ENCODE data around the gene ATXN1. TPM values are rescaled to one million over a fixed set of nuclear protein-coding genes. Genes with fewer than 3 reads are reported as not detected.

The ATXN1 gene
- polyA plus RNA-seq, 1 of the 3 experiments (the other 2 are of a cell fraction), result 7.9 TPM

- H3K79me2 ChIP-seq (ENCODE audit: insufficient read depth), result peaks cover 16% of the 10 kb centered on the region; the same call in 1 of the 2 replicates
- no peak overlapping the region for H3K4me2 ChIP-seq
- no peak for DNase-seq
- H3F3A ChIP-seq (replicated peaks; ENCODE audit: insufficient read depth), result peaks cover 6% of the 10 kb centered on the region
- H4K20me1 ChIP-seq (ENCODE audit: insufficient read depth), result no peaks in the 10 kb centered on the region
- ChIA-PET POLR2A (no interaction called here), CTCF (interaction anchor here (1.4 kb wide), 1 partner anchor 11 kb away, joined by 3 read pairs; no protein-coding TSS in a partner anchor)
- 100% methylated on average over 1 of the region's 1 CpG for WGBS (ENCODE audit: low lambda C conversion rate)
- H3K36me3 ChIP-seq (replicated peaks in 1 of 2; ENCODE audit: control insufficient read depth in 1 of 2, insufficient read depth in 2 of 2, low read length in 1 of 2), result peaks cover 4 to 19% of the 10 kb centered on the region in 2 experiments
- no peak overlapping the region for H2AFZ ChIP-seq (ENCODE audit: low read depth)
- H3K4me3 ChIP-seq (ENCODE audit: low read depth in 2 of 2, low read length in 1 of 2), result no peak overlapping the region
- no peaks in the 10 kb centered on the region for H3K9me3 ChIP-seq
- H3K9me2 ChIP-seq, result no peaks in the 10 kb centered on the region
- no peak overlapping the region for H3K9ac ChIP-seq
- no peak overlapping the region for H3K27ac ChIP-seq (ENCODE audit: low read depth in 2 of 2, low read length in 1 of 2)
- H3K27me3 ChIP-seq (ENCODE audit: insufficient read depth), result no peaks in the 10 kb centered on the region
- peaks cover 0 to 21% of the 10 kb centered on the region in 2 experiments; a peak in 2 of 4 replicates for H3K4me1 ChIP-seq (ENCODE audit: control insufficient read depth in 1 of 2, insufficient read depth in 2 of 2, low read depth in 1 of 2, low read length in 1 of 2)
- no peak for TF ChIP-seq FOSL2 (IDR thresholded peaks at IDR 0.05; ENCODE audit: borderline replicate concordance, low read depth)
Measured at GRCh38 chr6:16475494-16475781, 285.8 kb downstream of the ATXN1 start.

- Histone ChIP-seq H3K9me2 (no peaks in the 10 kb centered on the region), H3K27me3 (ENCODE audit: insufficient read depth) (no peaks in the 10 kb centered on the region), H3K36me3 (replicated peaks in 1 of 2; ENCODE audit: control insufficient read depth in 1 of 2, insufficient read depth in 2 of 2, low read length in 1 of 2) (peaks cover 4 to 21% of the 10 kb centered on the region in 2 experiments), H3K9ac (no peak overlapping the region), H3K27ac (ENCODE audit: low read depth in 2 of 2, low read length in 1 of 2) (no peak overlapping the region), H3F3A (replicated peaks; ENCODE audit: insufficient read depth) (peaks cover 6% of the 10 kb centered on the region), H2AFZ (ENCODE audit: low read depth) (no peak overlapping the region), H3K4me3 (ENCODE audit: low read depth in 2 of 2, low read length in 1 of 2) (no peak overlapping the region), H4K20me1 (ENCODE audit: insufficient read depth) (no peaks in the 10 kb centered on the region), H3K4me1 (ENCODE audit: control insufficient read depth in 1 of 2, insufficient read depth in 2 of 2, low read depth in 1 of 2, low read length in 1 of 2) (peaks cover 0 to 21% of the 10 kb centered on the region in 2 experiments; a peak in 2 of 4 replicates), H3K4me2 (no peak overlapping the region), H3K9me3 (no peaks in the 10 kb centered on the region), H3K79me2 (ENCODE audit: insufficient read depth) (peaks cover 16% of the 10 kb centered on the region; the same call in 1 of the 2 replicates)
- POLR2A ChIA-PET, result no interaction called here
- no peak for DNase-seq
- CTCF ChIA-PET, result interaction anchor here (1.4 kb wide), 1 partner anchor 12 kb away, joined by 3 read pairs; no protein-coding TSS in a partner anchor
- 96% methylated on average over 3 of the region's 3 CpGs for WGBS (ENCODE audit: low lambda C conversion rate)
- TF ChIP-seq POLR2AphosphoS5 (IDR thresholded peaks at IDR 0.05; ENCODE audit: low read depth, low read length), result no peak
- TF ChIP-seq NFIC (IDR thresholded peaks at IDR 0.05; ENCODE audit: borderline replicate concordance), result no peak
- TF ChIP-seq MEF2A (IDR thresholded peaks at IDR 0.05; ENCODE audit: borderline replicate concordance, low read depth), result no peak
Measured at GRCh38 chr6:16474772-16475493, 286.3 kb downstream of the ATXN1 start.

- Histone ChIP-seq H3K4me1 (ENCODE audit: control insufficient read depth in 1 of 2, insufficient read depth in 2 of 2, low read depth in 1 of 2, low read length in 1 of 2) (peaks cover 0 to 21% of the 10 kb centered on the region in 2 experiments; a peak in 2 of 4 replicates), H3K36me3 (replicated peaks in 1 of 2; ENCODE audit: control insufficient read depth in 1 of 2, insufficient read depth in 2 of 2, low read length in 1 of 2) (peaks cover 4 to 22% of the 10 kb centered on the region in 2 experiments), H4K20me1 (ENCODE audit: insufficient read depth) (no peaks in the 10 kb centered on the region), H3K9ac (no peak overlapping the region), H2AFZ (ENCODE audit: low read depth) (no peak overlapping the region), H3K4me2 (no peak overlapping the region), H3K27me3 (ENCODE audit: insufficient read depth) (no peaks in the 10 kb centered on the region), H3K9me2 (no peaks in the 10 kb centered on the region), H3K27ac (ENCODE audit: low read depth in 2 of 2, low read length in 1 of 2) (no peak overlapping the region), H3K79me2 (ENCODE audit: insufficient read depth) (peaks cover 16% of the 10 kb centered on the region; the same call in 1 of the 2 replicates), H3K9me3 (no peaks in the 10 kb centered on the region), H3F3A (replicated peaks; ENCODE audit: insufficient read depth) (peaks cover 6% of the 10 kb centered on the region), H3K4me3 (ENCODE audit: low read depth in 2 of 2, low read length in 1 of 2) (no peak overlapping the region)
- POLR2A ChIA-PET, result no interaction called here
- DNase-seq, result no peak
- CTCF ChIA-PET, result interaction anchor here (1.4 kb wide), 1 partner anchor 12 kb away, joined by 3 read pairs; no protein-coding TSS in a partner anchor
- 85% methylated on average over 1 of the region's 1 CpG for WGBS (ENCODE audit: low lambda C conversion rate)
- no peak for TF ChIP-seq SIN3A (IDR thresholded peaks at IDR 0.05; ENCODE audit: borderline replicate concordance, low read depth, low read length)
- no peak for TF ChIP-seq PBX3 (IDR thresholded peaks at IDR 0.05)
- no peak for TF ChIP-seq RCOR1 (IDR thresholded peaks at IDR 0.05; ENCODE audit: low read length)
- TF ChIP-seq FOSL2 (IDR thresholded peaks at IDR 0.05; ENCODE audit: borderline replicate concordance, low read depth), result no peak
- no peak for TF ChIP-seq EZH2phosphoT487 (IDR thresholded peaks at IDR 0.05; ENCODE audit: borderline replicate concordance, low read depth)
- TF ChIP-seq RAD21 (IDR thresholded peaks at IDR 0.05; ENCODE audit: low read length), result no peak
- no peak for TF ChIP-seq CHD2 (IDR thresholded peaks at IDR 0.05; ENCODE audit: low read length, partially characterized antibody)
- no peak for TF ChIP-seq RXRA (IDR thresholded peaks at IDR 0.05; ENCODE audit: borderline replicate concordance, low read depth)
- TF ChIP-seq USF2 (IDR thresholded peaks at IDR 0.05; ENCODE audit: borderline replicate concordance, low read depth, low read length), result no peak
- no peak for TF ChIP-seq MXI1 (IDR thresholded peaks at IDR 0.05; ENCODE audit: low read depth, low read length)
Measured at GRCh38 chr6:16473908-16474771, 287.1 kb downstream of the ATXN1 start.

All from SK-N-SH (cell line).